ENCODE measurements around the gene M1AP. TPM values are rescaled to one million over a fixed set of nuclear protein-coding genes. Genes with fewer than 3 reads are reported as not detected.

Gene M1AP
- total and polyA plus RNA-seq, 9 of the 15 experiments (the other 6 are each of a cell fraction or from before 2014, with no cell fraction given), result 0.06 to 0.33 (median 0.11) TPM; not detected in 4

- TF ChIP-seq MYBL2 (IDR thresholded peaks at IDR 0.05; ENCODE audit: low read depth) (no peak), MYBL2 (CRISPR knock-in tag; IDR thresholded peaks at IDR 0.05; ENCODE audit: borderline replicate concordance) (no peak), FOXJ2 (tag; IDR thresholded peaks at IDR 0.05) (no peak), BCOR (IDR thresholded peaks at IDR 0.05) (no peak), MECOM (CRISPR knock-in tag; IDR thresholded peaks at IDR 0.05) (no peak), ZNF511 (CRISPR knock-in tag; IDR thresholded peaks at IDR 0.05) (0 out of 2 replicates have a peak, but pooled peaks have one; percentile 22), C11orf30 (IDR thresholded peaks at IDR 0.05; ENCODE audit: low read depth) (no peak), ZFX (CRISPR knock-in tag; IDR thresholded peaks at IDR 0.05) (peak; percentile 16; the same call in 1 of the 2 replicates), TSC22D4 (tag; IDR thresholded peaks at IDR 0.05) (no peak), THAP7 (CRISPR knock-in tag; IDR thresholded peaks at IDR 0.05) (no peak), HDGF (IDR thresholded peaks at IDR 0.05) (no peak), PATZ1 (CRISPR knock-in tag; IDR thresholded peaks at IDR 0.05; ENCODE audit: borderline replicate concordance) (no peak), FOXP1 (CRISPR knock-in tag; IDR thresholded peaks at IDR 0.05) (no peak), BRD4 (IDR thresholded peaks at IDR 0.05) (no peak), FOXM1 (IDR thresholded peaks at IDR 0.05; ENCODE audit: low read depth) (no peak), FOXM1 (CRISPR knock-in tag; IDR thresholded peaks at IDR 0.05; ENCODE audit: low read depth) (no peak), BCL6 (CRISPR knock-in tag; IDR thresholded peaks at IDR 0.05) (no peak), E2F3 (CRISPR knock-in tag; IDR thresholded peaks at IDR 0.05) (0 out of 2 replicates have a peak, but pooled peaks have one; percentile 17), MXD1 (CRISPR knock-in tag; IDR thresholded peaks at IDR 0.05; ENCODE audit: borderline replicate concordance, poor library complexity, severe bottlenecking) (no peak), ATF7 (IDR thresholded peaks at IDR 0.05) (0 out of 2 replicates have a peak, but pooled peaks have one; percentile 36), SUPT5H (IDR thresholded peaks at IDR 0.05) (no peak), ZNF184 (CRISPR knock-in tag; IDR thresholded peaks at IDR 0.05) (no peak), PHB2 (IDR thresholded peaks at IDR 0.05; ENCODE audit: low read depth) (no peak), ZNF766 (CRISPR knock-in tag; conservative IDR thresholded peaks at IDR 0.05) (no peak), HNRNPL (IDR thresholded peaks at IDR 0.05; ENCODE audit: low read depth, low read length) (no peak), CCNT2 (IDR thresholded peaks at IDR 0.05; ENCODE audit: borderline replicate concordance, extremely low read depth, insufficient read length, low read depth, low read length) (no peak), SMARCA5 (IDR thresholded peaks at IDR 0.05) (no peak), ZNF408 (CRISPR knock-in tag; IDR thresholded peaks at IDR 0.05; ENCODE audit: low read depth) (no peak)
Observed at GRCh38 chr2:74653985-74654882, 6.1 kb upstream of the M1AP start, which contains the start of gene SEMA4F (continued).
